NCI-H345 treated with DMSO at 0.1 percent for 48 hours (cell line): ENCODE data around the gene TMEM9.
A peak's percentile ranks its signal among the peaks of the same experiment; 100 is the strongest.

Source experiments
- DNase-seq: peaks from one replicate; lab custom pipeline; 2025; ENCODE audit not compliant: unreplicated experiment; lab: John Stamatoyannopoulos, UW

TMEM9 gene

GRCh38 chr1:201154389-201155165, at the start of gene TMEM9:
TMEM9 (minus strand) TSS chr1:201154474; CDS start chr1:201153923, 551 bp downstream.
- peak; percentile 93 for DNase-seq

GRCh38 chr1:201198598-201198997, 44.3 kb upstream of the TMEM9 start:
- no peak for DNase-seq

GRCh38 chr1:201194046-201194445, 39.8 kb upstream of the TMEM9 start:
- DNase-seq = no peak

GRCh38 chr1:201192261-201192788, 38.1 kb upstream of the TMEM9 start:
- no peak for DNase-seq

- DNase-seq = no peak
Measured at GRCh38 chr1:201191653-201192260, 37.5 kb upstream of the TMEM9 start.

- no peak for DNase-seq
Measured at GRCh38 chr1:201190624-201191051, 36.4 kb upstream of the TMEM9 start, which contains the start of gene IGFN1. IGFN1 (plus strand) TSS chr1:201190824; CDS start chr1:201193294, 2,470 bp downstream.

- no peak for DNase-seq
Measured at GRCh38 chr1:201190005-201190404, 35.7 kb upstream of the TMEM9 start.

GRCh38 chr1:201189085-201189484, 34.8 kb upstream of the TMEM9 start:
- no peak for DNase-seq

- no peak for DNase-seq
Measured at GRCh38 chr1:201186192-201186591, 31.9 kb upstream of the TMEM9 start.

GRCh38 chr1:201185527-201186128, 31.4 kb upstream of the TMEM9 start:
- no peak for DNase-seq

GRCh38 chr1:201185123-201185453, 30.8 kb upstream of the TMEM9 start:
- DNase-seq = no peak

- DNase-seq = no peak
Measured at GRCh38 chr1:201184307-201185122, 30.2 kb upstream of the TMEM9 start.

GRCh38 chr1:201183753-201184152, 29.5 kb upstream of the TMEM9 start:
- no peak for DNase-seq

GRCh38 chr1:201183209-201183608, 28.9 kb upstream of the TMEM9 start:
- DNase-seq = no peak

GRCh38 chr1:201181726-201182125, 27.5 kb upstream of the TMEM9 start:
- DNase-seq = no peak

- no peak for DNase-seq
Measured at GRCh38 chr1:201181323-201181722, 27.0 kb upstream of the TMEM9 start.

- DNase-seq = no peak
Measured at GRCh38 chr1:201180901-201181300, 26.6 kb upstream of the TMEM9 start.

GRCh38 chr1:201180141-201180540, 25.9 kb upstream of the TMEM9 start:
- no peak for DNase-seq

- DNase-seq = no peak
Measured at GRCh38 chr1:201178718-201179117, 24.4 kb upstream of the TMEM9 start.

GRCh38 chr1:201176940-201177339, 22.7 kb upstream of the TMEM9 start:
- no peak for DNase-seq
